Adipocyte (in vitro differentiated cells): Measurements from ENCODE around the gene SCTR.
A peak's percentile ranks its signal among the peaks of the same experiment; 100 is the strongest.
"Not testable (repeated sequence)": the region's sequence is repeated elsewhere in the genome, so short reads cannot be mapped to it uniquely, and the experiment has no call there.

Experiments used
- DNase-seq: peaks from one replicate; pipeline ENCODE4 v3.0.0-alpha.2; 2015; ENCODE audit warnings: low read depth
- H3K27me3 ChIP-seq: replicated peaks from 2 replicates; pipeline ENCODE4 v1.7.0; 2013; ENCODE audit warnings: mild to moderate bottlenecking, low read length, moderate library complexity; ENCODE audit not compliant: control insufficient read depth, insufficient read depth
- H3K36me3 ChIP-seq: 2 replicates; pipeline ENCODE4 v1.7.0; 2013; ENCODE audit warnings: low read length, mild to moderate bottlenecking, moderate library complexity; ENCODE audit not compliant: control insufficient read depth, insufficient read depth, severe bottlenecking
- H3K4me1 ChIP-seq: 2 replicates; pipeline ENCODE4 v1.7.0; 2013; ENCODE audit warnings: mild to moderate bottlenecking, low read length, moderate library complexity; ENCODE audit not compliant: control insufficient read depth, insufficient read depth
- H3K4me3 ChIP-seq: 2 replicates; pipeline ENCODE4 v1.7.0; 2013; ENCODE audit warnings: mild to moderate bottlenecking, low read length, moderate library complexity
- H3K9ac ChIP-seq: 2 replicates; pipeline ENCODE4 v1.7.0; 2013; ENCODE audit warnings: mild to moderate bottlenecking, low read length, moderate library complexity
- H3K9me3 ChIP-seq: 2 replicates; pipeline ENCODE4 v1.7.0; 2013; ENCODE audit warnings: mild to moderate bottlenecking, low read length, moderate library complexity; ENCODE audit not compliant: control insufficient read depth

The SCTR gene

GRCh38 chr2:119409506-119409905 is 114.8 kb downstream of the SCTR start:
- peaks cover 22% of the 10 kb centered on the region for H3K27me3 ChIP-seq
- H3K9me3 ChIP-seq: peaks cover 12% of the 10 kb centered on the region
- no peak for DNase-seq
- H3K36me3 ChIP-seq: no peaks in the 10 kb centered on the region
- peaks cover 6% of the 10 kb centered on the region for H3K4me1 ChIP-seq
- no peak overlapping the region for H3K9ac ChIP-seq
- no peak overlapping the region for H3K4me3 ChIP-seq

DNA sequence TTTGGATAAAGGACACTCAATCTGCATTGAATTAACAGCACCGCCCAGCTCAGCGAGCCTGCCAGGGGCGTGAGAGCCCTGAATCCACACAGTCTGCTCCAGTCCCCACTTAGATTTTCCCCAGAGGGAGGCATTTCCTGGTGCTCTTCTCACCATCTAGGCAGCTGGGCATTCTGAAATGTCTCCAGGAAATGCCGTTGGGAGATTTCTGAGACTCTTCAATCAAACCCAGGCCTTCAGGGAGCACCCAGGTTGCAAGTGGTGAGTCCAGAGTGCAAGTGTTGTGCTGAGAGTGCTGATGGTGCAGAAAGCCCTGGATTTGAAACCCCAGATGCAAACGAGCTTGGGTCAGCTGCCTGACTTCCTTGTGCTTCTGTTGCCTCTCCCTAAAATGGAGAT is 116.1 kb downstream of the SCTR start:
- Histone ChIP-seq H3K4me3 (no peak overlapping the region), H3K9me3 (peaks cover 9% of the 10 kb centered on the region), H3K4me1 (peaks cover 1% of the 10 kb centered on the region), H3K27me3 (peaks cover 25% of the 10 kb centered on the region), H3K9ac (no peak overlapping the region), H3K36me3 (no peaks in the 10 kb centered on the region)
- peak; percentile 35 for DNase-seq

GRCh38 chr2:119407430-119408220 is 116.7 kb downstream of the SCTR start:
- no peak overlapping the region for H3K9ac ChIP-seq
- H3K4me3 ChIP-seq: no peak overlapping the region
- H3K27me3 ChIP-seq: peaks cover 25% of the 10 kb centered on the region
- peaks cover 7% of the 10 kb centered on the region for H3K4me1 ChIP-seq
- peak; percentile 83 for DNase-seq
- H3K36me3 ChIP-seq: no peaks in the 10 kb centered on the region
- peaks cover 9% of the 10 kb centered on the region for H3K9me3 ChIP-seq

GRCh38 chr2:119405151-119405550 is 119.1 kb downstream of the SCTR start:
- H3K27me3 ChIP-seq: peaks cover 18% of the 10 kb centered on the region
- peaks cover 9% of the 10 kb centered on the region for H3K4me1 ChIP-seq
- no peaks in the 10 kb centered on the region for H3K36me3 ChIP-seq
- H3K4me3 ChIP-seq: no peak overlapping the region
- H3K9ac ChIP-seq: no peak overlapping the region
- DNase-seq: no peak
- H3K9me3 ChIP-seq: peaks cover 5% of the 10 kb centered on the region

DNA sequence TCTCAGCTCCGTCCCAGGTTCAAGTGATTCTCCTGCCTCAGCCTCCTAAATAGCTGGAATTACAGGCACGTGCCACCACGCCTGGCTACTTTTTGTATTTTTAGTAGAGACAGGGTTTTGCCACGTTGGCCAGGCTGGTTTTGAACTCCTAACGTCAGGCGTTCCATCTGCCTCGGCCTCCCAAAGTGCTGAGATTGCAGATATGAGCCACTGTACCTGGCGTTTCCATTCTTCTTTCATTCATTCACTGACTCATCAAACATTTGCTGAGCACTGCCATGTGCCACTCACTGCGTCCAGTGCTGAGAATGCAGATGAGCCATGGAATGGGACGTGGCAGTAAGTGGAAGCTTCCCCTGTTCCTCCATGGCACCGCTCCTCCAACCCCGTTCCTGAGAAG is 120.7 kb downstream of the SCTR start:
- not testable (repeated sequence) for H3K9ac ChIP-seq, H3K4me3 ChIP-seq, H3K4me1 ChIP-seq, H3K36me3 ChIP-seq, DNase-seq, H3K9me3 ChIP-seq
- H3K27me3 ChIP-seq: peaks cover 25% of the 10 kb centered on the region

DNA sequence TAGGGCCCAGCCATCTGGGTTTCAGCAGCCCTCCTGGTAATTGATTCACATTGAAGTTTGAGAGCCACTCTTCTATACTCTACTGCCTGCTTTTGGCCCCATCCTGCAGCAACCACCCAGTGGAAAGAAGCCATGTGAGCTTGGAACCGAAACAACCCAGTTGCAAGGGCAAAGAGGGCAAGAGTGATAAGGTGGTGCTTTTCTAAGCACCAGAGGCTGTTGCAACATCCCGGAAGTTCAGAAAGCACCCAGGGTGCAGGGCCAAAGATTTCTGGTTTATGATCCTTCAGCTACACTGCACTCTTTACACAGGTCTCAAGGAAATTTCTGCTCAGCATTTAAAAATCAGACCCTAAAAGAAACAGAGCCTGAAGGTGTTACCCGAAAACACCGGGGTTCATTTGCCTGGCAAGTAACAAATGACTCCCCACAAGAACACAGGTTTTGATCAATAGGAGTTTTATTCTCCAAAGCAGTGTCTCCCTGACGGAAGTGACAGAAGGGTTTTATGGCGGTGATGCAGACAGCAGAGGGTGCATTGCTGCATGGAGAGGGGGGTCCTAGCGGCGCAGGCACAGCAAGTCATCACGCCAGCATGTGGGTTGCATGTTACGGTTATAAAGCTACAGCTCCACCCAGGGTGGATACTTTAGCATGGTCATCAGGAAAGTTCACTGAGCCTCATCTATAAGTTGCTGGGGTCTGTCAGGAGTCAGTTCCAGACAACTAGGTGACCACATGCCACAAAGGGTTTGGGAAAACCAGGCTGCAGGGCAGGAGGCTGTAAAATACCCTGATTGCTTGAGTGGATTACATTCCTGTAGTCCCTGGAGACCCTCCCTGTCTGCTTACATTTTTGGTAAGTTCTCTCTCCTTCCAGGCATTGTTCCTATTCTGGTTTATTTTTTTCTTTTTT is 121.4 kb downstream of the SCTR start:
- no peak overlapping the region for H3K4me3 ChIP-seq
- peaks cover 9% of the 10 kb centered on the region for H3K4me1 ChIP-seq
- H3K36me3 ChIP-seq: no peaks in the 10 kb centered on the region
- no peak for DNase-seq
- H3K27me3 ChIP-seq: peaks cover 27% of the 10 kb centered on the region
- peaks cover 5% of the 10 kb centered on the region for H3K9me3 ChIP-seq
- H3K9ac ChIP-seq: peak overlapping the region; percentile 13

- peaks cover 24% of the 10 kb centered on the region for H3K27me3 ChIP-seq
- no peak overlapping the region for H3K4me3 ChIP-seq
- no peak for DNase-seq
Measured at GRCh38 chr2:119402106-119402505, 122.2 kb downstream of the SCTR start.

DNA sequence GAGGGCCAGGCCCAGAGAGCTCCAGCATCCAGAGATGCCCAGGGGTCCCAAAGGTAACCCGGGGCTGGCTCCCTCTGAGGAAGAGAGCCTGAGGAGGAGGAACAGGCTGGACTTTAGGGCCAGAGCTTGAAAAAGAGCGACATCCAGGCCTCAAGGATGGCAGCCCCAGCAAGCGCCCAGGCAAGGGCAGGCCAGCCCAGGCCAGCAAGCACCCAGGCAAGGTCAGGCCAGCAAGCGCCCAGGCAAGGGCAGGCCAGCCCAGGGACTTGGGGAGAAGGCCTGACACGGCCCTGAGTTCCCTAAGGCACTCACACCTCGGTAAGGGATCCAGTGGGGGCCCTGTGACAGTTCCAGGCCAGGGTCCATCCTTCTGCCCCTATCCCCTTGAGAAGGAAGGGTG is 127.1 kb downstream of the SCTR start:
- Histone ChIP-seq H3K27me3 (peaks cover 9% of the 10 kb centered on the region), H3K9me3 (no peaks in the 10 kb centered on the region), H3K36me3 (no peaks in the 10 kb centered on the region), H3K4me3 (no peak overlapping the region), H3K4me1 (no peaks in the 10 kb centered on the region), H3K9ac (no peak overlapping the region)
- DNase-seq: no peak

More at GRCh38 chr2:119402106-119402505, 122.2 kb downstream of the SCTR start:
- H3K9ac ChIP-seq: no peak overlapping the region
- peaks cover 9% of the 10 kb centered on the region for H3K4me1 ChIP-seq
- peaks cover 5% of the 10 kb centered on the region for H3K9me3 ChIP-seq
- H3K36me3 ChIP-seq: no peaks in the 10 kb centered on the region

- Histone ChIP-seq H3K27me3 (peaks cover 7% of the 10 kb centered on the region), H3K4me1 (peaks cover 14% of the 10 kb centered on the region), H3K9ac (no peak overlapping the region), H3K36me3 (no peaks in the 10 kb centered on the region), H3K9me3 (no peaks in the 10 kb centered on the region), H3K4me3 (no peak overlapping the region)
- no peak for DNase-seq
Measured at GRCh38 chr2:119393971-119394748, 130.1 kb downstream of the SCTR start.
